ENCODE data around the gene RAB33B.

GRCh38 chr4:139455126-139455538 is 1.2 kb downstream of the RAB33B start:
- no peak for TF ChIP-seq EP300 (IDR thresholded peaks at IDR 0.05)
- TF ChIP-seq CTCF (IDR thresholded peaks at IDR 0.05): no peak

All from stomach (tissue), 4 donors.